Kidney tubule cell (primary cell): ENCODE results near the gene CCDC81.
"Not testable (repeated sequence)": the region's sequence is repeated elsewhere in the genome, so short reads cannot be mapped to it uniquely, and the experiment has no call there.

Source experiments
- DNase-seq: peaks from one replicate; pipeline ENCODE4 v3.0.0-alpha.2; 2018; ENCODE audit warnings: low spot score

The CCDC81 gene

GRCh38 chr11:86388198-86388597 is 13.5 kb downstream of the CCDC81 start:
- DNase-seq = peak; percentile 53

GRCh38 chr11:86390487-86390886 is 15.8 kb downstream of the CCDC81 start:
- no peak for DNase-seq

DNA sequence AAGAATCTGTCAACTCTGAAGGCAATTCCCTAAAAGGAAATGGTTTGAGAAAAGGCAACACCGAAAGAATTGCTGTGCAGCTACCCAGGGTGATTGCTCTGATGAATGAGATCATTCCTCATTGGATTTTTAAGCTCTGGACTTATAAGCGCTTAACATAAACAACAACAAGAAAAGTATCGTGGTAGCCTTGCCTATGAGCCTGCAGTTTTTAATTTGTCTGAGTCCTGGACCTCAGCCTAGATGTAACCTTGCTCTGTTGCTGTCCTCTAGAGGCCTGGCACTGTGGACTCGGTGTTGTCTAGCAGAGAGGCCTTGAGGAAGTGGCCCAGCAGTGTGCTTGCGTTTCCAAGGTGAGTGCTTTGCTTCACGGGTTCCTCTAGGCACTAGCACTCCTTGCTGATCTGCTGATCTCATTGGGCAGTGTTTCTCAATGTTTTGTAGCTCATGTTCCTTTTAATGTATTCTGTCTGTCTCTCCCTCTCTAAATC is 20.4 kb downstream of the CCDC81 start:
- peak; percentile 71 for DNase-seq

DNA sequence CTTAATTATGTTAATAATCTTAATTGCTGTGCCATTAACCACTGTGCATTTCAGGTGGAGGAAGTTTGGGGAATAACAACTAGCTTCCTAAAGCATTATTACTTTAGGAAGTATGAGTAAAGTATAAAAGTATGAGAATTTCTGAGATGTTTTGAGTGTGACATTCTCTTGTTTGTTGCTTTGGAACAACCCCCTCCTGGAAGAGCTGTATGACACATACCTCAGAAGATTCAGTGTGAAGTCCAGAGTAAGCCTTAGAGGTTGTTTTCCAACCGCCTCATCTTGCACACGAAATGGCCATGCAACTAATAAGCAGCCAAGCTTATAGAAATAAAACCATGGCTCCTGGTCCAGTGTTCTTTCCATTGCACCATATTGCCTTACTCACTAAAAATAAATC is 21.7 kb downstream of the CCDC81 start:
- peak; percentile 68 for DNase-seq

DNA sequence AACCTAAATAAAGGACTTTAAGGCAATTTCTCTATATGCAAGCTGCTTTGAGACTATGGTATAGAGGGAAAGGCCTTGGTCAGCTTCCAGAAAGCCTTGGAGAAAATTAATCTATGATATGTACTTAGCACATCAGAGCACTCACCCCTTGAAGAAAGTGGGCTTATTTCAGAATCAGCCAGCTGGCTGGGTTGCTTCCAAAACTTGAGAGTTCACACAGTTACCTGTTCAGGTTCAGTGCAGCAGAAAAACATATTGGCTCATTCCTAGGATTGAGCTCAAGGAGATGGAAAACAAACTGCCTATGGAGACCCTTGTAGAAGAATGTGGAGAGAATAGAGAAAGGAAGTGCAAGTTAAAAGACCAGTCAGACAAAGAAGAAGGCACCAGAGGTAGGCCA is 22.7 kb downstream of the CCDC81 start:
- DNase-seq = no peak

- no peak for DNase-seq
Measured at GRCh38 chr11:86398106-86398505, 23.4 kb downstream of the CCDC81 start.

- no peak for DNase-seq
Measured at GRCh38 chr11:86403458-86403857, 28.8 kb downstream of the CCDC81 start.

DNA sequence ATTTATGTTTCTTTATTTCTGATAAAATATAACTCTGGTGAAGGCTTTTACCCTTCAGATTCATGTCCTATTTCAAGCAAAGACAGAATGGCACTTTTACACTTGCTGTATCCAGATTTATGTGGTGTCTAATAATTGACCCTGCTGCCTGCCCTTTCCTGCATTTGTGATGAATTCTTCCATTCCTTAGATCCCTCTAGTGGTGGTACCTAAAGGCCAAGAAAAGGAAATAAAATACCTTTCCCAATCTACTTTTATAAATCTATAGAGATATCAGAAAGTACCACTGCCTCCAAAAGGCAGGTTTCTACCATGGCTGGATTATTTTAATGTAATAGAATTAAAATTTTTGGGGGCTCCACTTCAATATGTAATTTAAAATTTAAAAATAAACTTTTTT is 34.2 kb downstream of the CCDC81 start:
- no peak for DNase-seq

DNA sequence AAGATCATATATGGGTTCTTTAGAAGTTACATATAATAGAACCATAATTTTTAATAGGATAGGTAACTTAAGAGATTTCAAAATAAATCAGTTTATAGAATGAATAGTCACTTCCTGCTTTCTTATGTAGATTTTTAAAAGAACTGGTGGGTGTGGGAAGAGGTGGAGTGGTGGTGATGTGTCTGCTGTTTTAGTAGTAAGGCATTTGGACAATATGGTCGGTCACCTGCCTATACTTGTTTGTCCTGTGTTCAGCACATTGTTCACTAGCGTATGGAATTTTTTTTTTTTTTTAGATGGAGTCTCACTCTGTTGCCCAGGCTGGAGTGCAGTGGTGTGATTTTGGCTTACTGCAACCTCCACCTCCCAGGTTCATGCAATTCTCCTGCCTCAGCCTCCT is 39.3 kb downstream of the CCDC81 start:
- DNase-seq = no peak

- DNase-seq = no peak
Measured at GRCh38 chr11:86415026-86415425, 40.3 kb downstream of the CCDC81 start.

- DNase-seq = no peak
Measured at GRCh38 chr11:86416494-86416893, 41.8 kb downstream of the CCDC81 start.

DNA sequence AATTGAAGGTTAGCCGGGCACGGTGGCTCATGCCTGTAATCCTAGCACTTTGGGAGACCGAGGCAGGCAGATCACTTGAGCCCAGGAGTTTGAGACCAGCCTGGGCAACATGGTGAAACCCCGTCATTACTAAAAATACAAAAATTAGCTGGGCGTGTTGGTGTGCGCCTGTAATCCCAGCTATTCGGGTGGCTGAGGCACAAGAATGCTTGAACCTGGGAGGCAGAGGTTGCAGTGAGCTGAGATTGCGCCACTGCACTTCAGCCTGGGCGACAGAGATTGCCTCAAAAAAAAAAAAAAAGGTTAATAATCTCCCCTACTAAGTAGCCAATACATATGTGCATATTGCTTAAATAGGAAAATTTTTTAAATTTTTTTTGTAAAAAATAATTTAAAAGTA is 42.3 kb downstream of the CCDC81 start:
- not testable (repeated sequence) for DNase-seq

DNA sequence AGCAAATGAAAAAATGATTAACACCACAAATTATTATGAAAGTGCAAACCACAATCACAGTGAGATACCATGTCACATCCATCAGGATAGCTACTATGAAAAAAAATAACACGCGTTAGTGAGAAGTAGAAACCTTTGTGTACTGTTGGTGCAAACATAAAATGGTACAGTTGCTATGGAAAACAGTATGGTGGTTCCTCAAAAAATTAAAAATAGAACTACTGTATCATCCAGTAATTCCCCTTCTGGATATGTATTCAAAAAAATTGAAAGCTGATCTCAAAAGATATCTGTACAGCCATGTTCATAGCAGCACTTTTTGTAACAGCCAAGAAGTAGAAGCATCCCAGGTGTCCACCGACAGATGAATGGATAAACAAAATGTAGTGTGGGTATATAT is 43.4 kb downstream of the CCDC81 start:
- DNase-seq = no peak

GRCh38 chr11:86418513-86418912 is 43.8 kb downstream of the CCDC81 start:
- DNase-seq = no peak

DNA sequence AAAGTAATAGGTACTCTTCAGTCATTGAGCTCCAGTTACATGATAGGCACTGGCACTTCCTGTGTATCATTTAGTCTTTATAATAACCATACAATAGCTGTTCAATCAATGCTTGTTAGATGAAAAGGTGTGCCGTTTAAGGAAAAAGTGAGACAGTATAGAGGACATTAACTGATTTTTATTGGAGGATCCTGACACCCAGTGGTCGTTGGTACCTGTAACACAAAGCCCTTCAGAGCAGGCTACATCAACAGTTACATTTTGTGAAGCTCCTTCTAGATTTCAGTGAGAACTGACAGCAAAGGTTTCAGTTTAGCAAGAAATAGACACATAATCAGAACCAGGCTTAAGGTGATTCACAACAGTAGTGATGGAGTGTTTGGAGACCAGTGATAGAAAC is 44.2 kb downstream of the CCDC81 start:
- DNase-seq = peak; percentile 13

DNA sequence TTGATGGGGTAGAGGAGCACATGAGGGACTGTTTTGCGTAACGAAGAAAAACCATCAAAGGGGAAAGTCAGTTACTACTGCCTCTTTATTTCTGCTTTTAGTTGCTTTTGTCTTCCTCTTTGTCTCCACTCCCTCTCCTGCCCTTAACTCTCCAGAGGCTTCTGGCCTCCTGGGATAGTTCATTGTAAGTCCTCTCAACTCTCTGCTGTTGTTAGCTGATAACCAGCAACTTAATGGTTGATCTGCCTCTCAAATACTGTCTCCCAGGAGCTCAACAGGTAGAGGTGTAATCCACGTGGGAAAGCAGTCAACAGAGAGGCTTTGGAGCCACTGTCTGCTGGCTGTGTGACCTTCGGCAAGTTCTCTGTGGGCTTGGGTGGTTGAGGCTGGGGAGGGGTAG is 47.3 kb downstream of the CCDC81 start:
- DNase-seq = no peak

DNA sequence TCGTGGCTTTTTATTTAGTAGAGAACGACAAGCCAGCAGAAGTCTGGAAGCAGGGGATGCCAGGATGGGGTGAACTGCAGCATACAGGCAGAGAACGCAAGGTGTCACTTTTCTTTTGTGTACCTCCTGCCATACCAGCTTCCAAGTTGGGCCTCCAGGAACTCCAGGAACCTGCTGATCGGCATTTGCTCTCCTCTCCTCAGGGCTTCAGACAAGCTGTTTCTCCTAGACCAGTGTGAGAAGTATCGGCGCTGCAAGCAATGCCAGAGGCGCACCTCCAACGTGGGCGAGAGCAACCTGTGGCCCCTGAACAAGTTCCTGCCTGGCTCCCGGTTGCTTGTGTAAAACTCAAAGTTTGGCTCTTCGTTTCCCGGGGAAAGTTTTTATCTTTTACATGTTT is 47.7 kb downstream of the CCDC81 start:
- DNase-seq = no peak

DNA sequence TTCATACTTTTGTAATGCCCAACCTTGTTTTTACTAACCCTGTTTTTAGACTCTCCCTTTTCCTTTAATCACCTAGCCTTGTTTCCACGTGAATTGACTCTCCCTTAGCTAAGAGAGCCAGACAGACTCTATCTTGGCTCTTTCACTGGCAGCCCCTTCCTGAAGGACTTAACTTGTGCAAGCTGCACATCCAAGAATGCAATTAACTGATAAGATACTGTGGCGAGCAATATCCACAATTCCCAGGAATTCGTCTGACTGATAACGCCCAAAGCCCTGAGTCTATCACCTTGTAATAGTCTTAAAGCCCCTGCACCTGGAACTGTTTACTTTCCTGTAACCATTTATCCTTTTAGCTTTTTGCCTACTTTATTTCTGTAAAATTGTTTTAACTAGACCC is 48.8 kb downstream of the CCDC81 start:
- DNase-seq = not testable (repeated sequence)

GRCh38 chr11:86427441-86427840 is 52.8 kb downstream of the CCDC81 start:
- no peak for DNase-seq

DNA sequence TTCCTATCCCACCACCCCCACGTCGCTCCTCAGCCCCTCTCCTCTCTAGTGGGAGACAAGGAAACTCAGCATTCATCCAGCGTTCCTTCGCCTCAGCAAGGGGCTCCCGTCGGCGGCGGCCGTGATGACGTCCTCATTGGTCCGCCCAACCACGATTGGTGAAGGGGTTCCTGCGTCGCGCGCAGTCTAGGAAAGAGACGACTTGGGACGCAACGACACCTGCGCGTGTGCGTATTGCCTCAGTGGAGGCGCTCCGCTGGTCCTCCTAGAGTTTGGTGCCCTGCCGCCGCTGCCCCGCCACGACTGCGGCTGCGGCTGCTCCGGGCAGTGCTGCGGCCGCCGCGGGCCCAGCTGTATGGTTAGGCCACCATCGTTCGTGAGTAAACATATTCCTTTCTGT is 56.6 kb downstream of the CCDC81 start:
- DNase-seq = no peak

- not testable (repeated sequence) for DNase-seq
Measured at GRCh38 chr11:86433361-86434095, 58.8 kb downstream of the CCDC81 start.

GRCh38 chr11:86435711-86436110 is 61.0 kb downstream of the CCDC81 start:
- no peak for DNase-seq

DNA sequence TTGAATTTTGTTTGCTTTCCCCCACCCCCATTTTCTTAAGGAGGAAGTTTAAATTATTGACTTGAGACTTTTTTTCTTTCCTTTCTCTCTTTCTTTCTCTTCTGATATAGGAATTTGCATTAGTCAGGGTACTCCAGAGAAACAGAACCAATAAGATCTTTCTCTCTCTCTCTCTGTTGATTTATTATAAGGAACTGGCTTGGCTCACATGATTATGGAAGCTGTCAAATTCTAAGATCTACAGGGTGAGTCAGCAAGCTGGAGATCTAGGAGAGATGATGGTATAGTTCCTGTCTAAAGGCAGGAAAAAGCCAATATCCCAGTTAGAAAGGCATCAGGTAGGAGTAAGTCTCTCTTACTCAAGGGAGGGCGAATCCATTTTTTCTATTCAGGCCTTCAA is 64.0 kb downstream of the CCDC81 start:
- DNase-seq = peak; percentile 84

DNA sequence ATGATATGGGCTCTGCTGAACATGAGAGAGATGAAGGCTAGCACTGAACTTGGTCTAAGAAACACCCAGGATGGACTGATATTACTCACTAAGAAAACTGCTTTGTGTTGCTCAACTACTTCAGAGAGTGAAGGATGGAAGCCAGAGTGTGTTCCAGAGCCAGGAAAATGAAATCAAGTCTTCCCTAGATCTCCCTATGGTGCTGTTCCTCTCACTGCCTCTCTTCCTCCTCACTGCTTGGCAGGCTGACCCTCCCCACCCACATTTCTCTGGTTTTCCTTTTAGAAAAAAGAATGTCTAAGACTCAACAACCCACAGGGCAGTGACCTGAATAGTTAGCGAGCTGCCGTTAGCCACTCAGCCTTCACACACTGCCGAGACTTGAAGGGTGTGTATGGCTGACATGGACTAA is 65.6 kb downstream of the CCDC81 start:
- peak; percentile 11 for DNase-seq
